Endodermal cell (in vitro differentiated cells): ENCODE data around the gene SLC6A1. TPM values are rescaled to one million over a fixed set of nuclear protein-coding genes. Genes with fewer than 3 reads are reported as not detected.

ENCODE experiments used
- DNase-seq: peaks from one replicate; pipeline ENCODE4 v3.0.0-alpha.2; 2017
- H3K27ac ChIP-seq: 2 replicates; pipeline ENCODE4 v1.5.1; 2013; ENCODE audit warnings: mild to moderate bottlenecking, low read depth, low read length, moderate library complexity
- H3K27me3 ChIP-seq: 2 replicates; pipeline ENCODE4 v1.6.1; 2013; ENCODE audit warnings: mild to moderate bottlenecking, low read length, moderate library complexity; ENCODE audit not compliant: insufficient read depth, control insufficient read depth, poor library complexity, severe bottlenecking
- H3K36me3 ChIP-seq: 2 replicates; pipeline ENCODE4 v1.7.0; 2013; ENCODE audit warnings: mild to moderate bottlenecking, low read length, moderate library complexity; ENCODE audit not compliant: control insufficient read depth, insufficient read depth
- H3K4me1 ChIP-seq: one replicate; pipeline ENCODE4 v1.7.0; 2013; ENCODE audit warnings: low read length; ENCODE audit not compliant: control insufficient read depth, insufficient read depth
- H3K4me3 ChIP-seq: 2 replicates; pipeline ENCODE4 v1.5.1; 2013; ENCODE audit warnings: mild to moderate bottlenecking, low read length, moderate library complexity
- H3K9ac ChIP-seq: 2 replicates; pipeline ENCODE4 v1.6.1; 2013; ENCODE audit warnings: mild to moderate bottlenecking, low read length, moderate library complexity; ENCODE audit not compliant: poor library complexity, severe bottlenecking; ENCODE audit errors: extremely low read depth
- H3K9me3 ChIP-seq: 2 replicates; pipeline ENCODE4 v1.6.1; 2013; ENCODE audit warnings: mild to moderate bottlenecking, low read length, moderate library complexity; ENCODE audit not compliant: control insufficient read depth
- H3K27ac Mint-ChIP-seq: 2 replicates; pipeline ENCODE4 v1.8.0; 2020; ENCODE audit warnings: mixed read lengths
- H3K27me3 Mint-ChIP-seq: 2 replicates; pipeline ENCODE4 v1.8.0; 2021; ENCODE audit warnings: mild to moderate bottlenecking, mixed read lengths; ENCODE audit not compliant: insufficient read depth
- H3K36me3 Mint-ChIP-seq: 2 replicates; pipeline ENCODE4 v1.8.0; 2020; ENCODE audit warnings: low read depth, mixed read lengths
- H3K4me1 Mint-ChIP-seq: 2 replicates; pipeline ENCODE4 v1.8.0; 2020; ENCODE audit warnings: mixed read lengths
- H3K4me3 Mint-ChIP-seq: 2 replicates; pipeline ENCODE4 v1.8.0; 2020; ENCODE audit warnings: mild to moderate bottlenecking, moderate library complexity, mixed read lengths
- H3K9me3 Mint-ChIP-seq: 2 replicates; pipeline ENCODE4 v1.8.0; 2020; ENCODE audit warnings: mild to moderate bottlenecking, mixed read lengths
- WGBS, 2 experiments: methylation state at CpG; one replicate each; pipeline versions ENCODE4 v1.1.5 to v1.1.7; 2013; ENCODE audit warnings: missing lambda C conversion rate in 2 of 2, mixed read lengths in 1 of 2; ENCODE audit not compliant: insufficient coverage in 1 of 2, insufficient read length in 1 of 2; 5-methylcytosine and 5-hydroxymethylcytosine counted together
- total RNA-seq, 2 donors: library from RNA; stranded (reverse); fragmentation: NEBNext Ultra II Directional in 1 of 2; extraction: Animal tissue kit (Norgen Biotek cat#: 25700) in 1 of 2; gene quantifications; 2 replicates in 1 of 2; 3 replicates in 1 of 2; pipeline ENCODE4 v1.2.1, GENCODE V29; 2021
- TF ChIP-seq, protein P1 (sequence below): fragments of 200-600 bp; sonication (generic); conservative IDR thresholded peaks from 2 replicates; pipeline ENCODE4 v1.5.0; 2021; ENCODE audit warnings: antibody characterized with exemption, mild to moderate bottlenecking

SLC6A1 gene
- total RNA-seq, 2 donors from 2014 or later, result 0.42 to 3.6 TPM

DNA sequence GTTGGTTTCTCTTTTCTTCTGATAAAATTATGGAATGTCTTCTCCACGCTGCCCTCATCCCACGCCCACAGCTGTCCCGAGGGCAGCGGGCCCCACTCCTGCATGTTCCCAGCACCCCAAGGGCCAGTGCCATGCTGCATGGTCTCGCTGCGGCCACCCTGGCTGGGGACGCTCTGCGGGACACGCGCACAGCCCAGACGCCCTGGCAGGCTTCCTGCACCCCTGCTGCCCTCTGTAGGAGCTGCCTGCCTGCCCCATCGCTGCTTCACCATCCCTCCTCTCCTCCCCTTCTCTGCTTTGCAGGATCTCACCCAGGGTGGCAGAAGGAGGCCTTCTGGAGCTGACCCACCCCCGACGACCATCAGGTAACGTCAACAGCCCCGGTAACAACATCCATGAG lies 22.8 kb downstream of the SLC6A1 start:
- 88 to 93% methylated on average over 4 to 16 of the region's 16 CpGs for WGBS, 2 experiments

DNA sequence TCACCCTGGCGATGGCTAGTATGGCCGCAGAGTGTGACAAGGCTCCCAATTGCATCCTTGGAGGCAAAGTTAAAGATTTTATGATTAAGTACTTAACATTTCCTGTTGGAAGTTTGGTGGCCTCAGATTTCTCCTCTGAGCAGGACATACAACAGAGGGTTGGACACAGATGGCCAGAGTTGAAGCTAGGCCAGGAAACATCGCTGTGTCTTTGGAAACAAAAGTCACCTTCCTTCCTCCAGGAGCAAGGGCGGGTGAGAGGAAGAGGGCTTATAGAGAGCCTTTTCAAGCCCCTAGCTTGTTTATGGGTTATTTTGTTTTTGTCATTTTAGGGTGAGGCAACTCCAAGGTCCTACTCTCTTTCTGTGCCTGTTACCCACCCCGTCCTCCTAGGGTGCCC lies 24.2 kb downstream of the SLC6A1 start:
- no peaks in the 10 kb centered on the region for H3K27me3 Mint-ChIP-seq
- no peaks in the 10 kb centered on the region for H3K4me1 Mint-ChIP-seq

More for the DNA sequence above, 22.8 kb downstream of the SLC6A1 start:
- Histone ChIP-seq H3K27ac (no peak overlapping the region), H3K9me3 (no peaks in the 10 kb centered on the region), H3K4me1 (no peaks in the 10 kb centered on the region), H3K9ac (no peak overlapping the region), H3K36me3 (no peaks in the 10 kb centered on the region), H3K4me3 (no peak overlapping the region), H3K27me3 (no peaks in the 10 kb centered on the region)
- no peaks in the 10 kb centered on the region for H3K36me3 Mint-ChIP-seq
- no peaks in the 10 kb centered on the region for H3K4me1 Mint-ChIP-seq
- H3K27me3 Mint-ChIP-seq, result no peaks in the 10 kb centered on the region
- no peak overlapping the region for H3K4me3 Mint-ChIP-seq
- no peak for DNase-seq
- TF ChIP-seq, protein P1, sequence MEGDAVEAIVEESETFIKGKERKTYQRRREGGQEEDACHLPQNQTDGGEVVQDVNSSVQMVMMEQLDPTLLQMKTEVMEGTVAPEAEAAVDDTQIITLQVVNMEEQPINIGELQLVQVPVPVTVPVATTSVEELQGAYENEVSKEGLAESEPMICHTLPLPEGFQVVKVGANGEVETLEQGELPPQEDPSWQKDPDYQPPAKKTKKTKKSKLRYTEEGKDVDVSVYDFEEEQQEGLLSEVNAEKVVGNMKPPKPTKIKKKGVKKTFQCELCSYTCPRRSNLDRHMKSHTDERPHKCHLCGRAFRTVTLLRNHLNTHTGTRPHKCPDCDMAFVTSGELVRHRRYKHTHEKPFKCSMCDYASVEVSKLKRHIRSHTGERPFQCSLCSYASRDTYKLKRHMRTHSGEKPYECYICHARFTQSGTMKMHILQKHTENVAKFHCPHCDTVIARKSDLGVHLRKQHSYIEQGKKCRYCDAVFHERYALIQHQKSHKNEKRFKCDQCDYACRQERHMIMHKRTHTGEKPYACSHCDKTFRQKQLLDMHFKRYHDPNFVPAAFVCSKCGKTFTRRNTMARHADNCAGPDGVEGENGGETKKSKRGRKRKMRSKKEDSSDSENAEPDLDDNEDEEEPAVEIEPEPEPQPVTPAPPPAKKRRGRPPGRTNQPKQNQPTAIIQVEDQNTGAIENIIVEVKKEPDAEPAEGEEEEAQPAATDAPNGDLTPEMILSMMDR, result no peak
- H3K27ac Mint-ChIP-seq, result no peak overlapping the region
- H3K9me3 Mint-ChIP-seq, result no peaks in the 10 kb centered on the region

DNA sequence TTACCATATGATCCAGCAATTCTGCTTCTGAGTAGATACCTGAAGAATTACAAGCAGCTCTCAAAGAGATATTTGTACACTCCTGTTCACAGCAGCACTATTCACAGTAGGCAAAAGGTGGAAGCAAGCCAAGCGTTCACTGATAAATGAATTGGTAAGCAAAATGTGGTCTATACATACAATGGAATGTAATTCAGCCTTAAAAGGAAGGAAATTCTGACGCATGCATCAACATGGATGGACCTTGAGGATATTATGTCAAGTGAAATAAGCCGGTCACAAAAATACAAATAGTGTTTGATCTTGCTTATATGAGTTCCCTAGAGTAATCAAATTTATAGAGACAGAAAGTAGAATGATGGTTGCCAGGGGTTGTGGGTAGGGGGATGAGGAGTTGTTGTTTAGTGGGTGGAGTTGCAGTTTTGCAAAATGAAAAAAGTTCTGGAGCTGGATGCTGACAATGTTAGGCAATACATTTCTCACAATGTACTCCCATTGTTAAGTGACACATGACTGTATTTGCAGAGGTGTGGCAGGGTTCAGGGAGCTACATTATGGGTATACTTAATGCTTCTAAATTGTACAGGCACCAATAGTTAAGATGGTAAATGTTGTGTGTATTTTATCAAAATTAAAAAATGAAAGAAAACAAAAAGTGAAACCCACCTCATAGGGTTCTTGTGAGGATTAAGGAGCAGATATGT lies 26.7 kb downstream of the SLC6A1 start:
- Histone ChIP-seq H3K36me3 (no peaks in the 10 kb centered on the region), H3K27ac (no peak overlapping the region), H3K27me3 (peaks cover 6% of the 10 kb centered on the region), H3K9ac (no peak overlapping the region), H3K4me3 (no peak overlapping the region), H3K9me3 (no peaks in the 10 kb centered on the region), H3K4me1 (no peaks in the 10 kb centered on the region)
- H3K4me1 Mint-ChIP-seq, result no peaks in the 10 kb centered on the region
- no peaks in the 10 kb centered on the region for H3K27me3 Mint-ChIP-seq
- no peaks in the 10 kb centered on the region for H3K36me3 Mint-ChIP-seq
- TF ChIP-seq, protein P1, result no peak
- no peaks in the 10 kb centered on the region for H3K9me3 Mint-ChIP-seq
- WGBS, 2 experiments, result 94 to 100% methylated on average over 3 of the region's 3 CpGs
- no peak for DNase-seq
- H3K4me3 Mint-ChIP-seq, result no peak overlapping the region
- H3K27ac Mint-ChIP-seq, result no peak overlapping the region

More for the DNA sequence above, 24.2 kb downstream of the SLC6A1 start:
- no peaks in the 10 kb centered on the region for H3K36me3 ChIP-seq
- H3K27ac ChIP-seq, result no peak overlapping the region
- no peak for DNase-seq
- TF ChIP-seq, protein P1, result no peak
- H3K4me3 ChIP-seq, result no peak overlapping the region
- H3K4me1 ChIP-seq, result no peaks in the 10 kb centered on the region
- no peak overlapping the region for H3K9ac ChIP-seq
- 91 to 100% methylated on average over 2 to 5 of the region's 5 CpGs for WGBS, 2 experiments
- Mint-ChIP-seq H3K27ac (no peak overlapping the region), H3K4me3 (no peak overlapping the region), H3K9me3 (no peaks in the 10 kb centered on the region), H3K36me3 (no peaks in the 10 kb centered on the region)
- H3K27me3 ChIP-seq, result no peaks in the 10 kb centered on the region
- H3K9me3 ChIP-seq, result no peaks in the 10 kb centered on the region
